Measurements from ENCODE around the gene FSIP1.

The FSIP1 gene

GRCh38 chr15:39682366-39682765, 100.3 kb downstream of the FSIP1 start:
- DNase-seq (ENCODE audit: low spot score): no peak
- Histone ChIP-seq H3K4me3 (no peak overlapping the region), H3K27ac (no peak overlapping the region)
- TF ChIP-seq CTCF (IDR thresholded peaks at IDR 0.05): no peak

GRCh38 chr15:39680868-39681267, 101.8 kb downstream of the FSIP1 start:
- Histone ChIP-seq H3K27ac (no peak overlapping the region), H3K4me3 (no peak overlapping the region)
- TF ChIP-seq CTCF (IDR thresholded peaks at IDR 0.05): no peak
- DNase-seq (ENCODE audit: low spot score): no peak

GRCh38 chr15:39672666-39673065, 110.0 kb downstream of the FSIP1 start:
- TF ChIP-seq CTCF (IDR thresholded peaks at IDR 0.05): no peak
- Histone ChIP-seq H3K4me3 (no peak overlapping the region), H3K27ac (no peak overlapping the region)
- no peak for DNase-seq (ENCODE audit: low spot score)

- no peak for DNase-seq (ENCODE audit: low spot score)
- Histone ChIP-seq H3K4me3 (no peak overlapping the region), H3K27ac (no peak overlapping the region)
- TF ChIP-seq CTCF (IDR thresholded peaks at IDR 0.05): no peak
Measured at GRCh38 chr15:39672184-39672583, 110.5 kb downstream of the FSIP1 start.

GRCh38 chr15:39670687-39671086, 112.0 kb downstream of the FSIP1 start:
- Histone ChIP-seq H3K27ac (no peak overlapping the region), H3K4me3 (no peak overlapping the region)
- no peak for TF ChIP-seq CTCF (IDR thresholded peaks at IDR 0.05)
- DNase-seq (ENCODE audit: low spot score): no peak

GRCh38 chr15:39669661-39670060, 113.0 kb downstream of the FSIP1 start:
- no peak for TF ChIP-seq CTCF (IDR thresholded peaks at IDR 0.05)
- H3K27ac ChIP-seq: no peak overlapping the region
- no peak overlapping the region for H3K4me3 ChIP-seq
- no peak for DNase-seq (ENCODE audit: low spot score)

GRCh38 chr15:39669241-39669640, 113.4 kb downstream of the FSIP1 start:
- H3K27ac ChIP-seq: no peak overlapping the region
- DNase-seq (ENCODE audit: low spot score): no peak
- no peak for TF ChIP-seq CTCF (IDR thresholded peaks at IDR 0.05)
- H3K4me3 ChIP-seq: no peak overlapping the region

Measured in coronary artery (tissue), 2 donors.